ENCODE results near the gene AUTS2. TPM values are rescaled to one million over a fixed set of nuclear protein-coding genes. Genes with fewer than 3 reads are reported as not detected.

AUTS2 gene
- total RNA-seq, 4 donors from 2014 or later, result 29.8 to 114 (median 59.4) TPM

GRCh38 chr7:69989551-69989950 lies 391.3 kb downstream of the AUTS2 start:
- no peak for TF ChIP-seq POLR2AphosphoS5 (IDR thresholded peaks at IDR 0.05)
- no peak for TF ChIP-seq EP300 (IDR thresholded peaks at IDR 0.05; ENCODE audit: low read depth)
- TF ChIP-seq POLR2A (IDR thresholded peaks at IDR 0.05), result no peak
- no peak for TF ChIP-seq CTCF (IDR thresholded peaks at IDR 0.05)
- WGBS, 2 donors (ENCODE audit: low coverage in 1 of 2), result 91% methylated on average over 5 of the region's 5 CpGs; no CpG with 5 or more reads in 1 of the 2 donors
- intact Hi-C loops (cut with DNase I; ENCODE audit: low total_unique reads), result no loop called here

GRCh38 chr7:69992938-69993337 lies 394.7 kb downstream of the AUTS2 start:
- no peak overlapping the region for H3K27ac ChIP-seq
- no peaks in the 10 kb centered on the region for H3K4me1 ChIP-seq
- no peak for DNase-seq

More at GRCh38 chr7:69989551-69989950, 391.3 kb downstream of the AUTS2 start:
- H3K36me3 ChIP-seq, result no peaks in the 10 kb centered on the region
- in situ Hi-C loops (cut with MboI; ENCODE audit: low pct_ligation_motif_present in 1 of 4, low pct_unique_long_range_greater_than_20kb in 1 of 4, low sequenced_read_pairs in 3 of 4), result loop anchor here in 1 of 4 donors (25.0 kb wide), 1 partner anchor 102 kb away; no protein-coding TSS in a partner anchor
- H3K27ac ChIP-seq, result no peak overlapping the region
- H3K4me1 ChIP-seq, result no peaks in the 10 kb centered on the region
- H3K9me3 ChIP-seq, result no peaks in the 10 kb centered on the region
- no peaks in the 10 kb centered on the region for H3K27me3 ChIP-seq
- no peak for DNase-seq
- H3K4me3 ChIP-seq, result no peak overlapping the region

GRCh38 chr7:69994218-69994617 lies 395.9 kb downstream of the AUTS2 start:
- TF ChIP-seq POLR2A (IDR thresholded peaks at IDR 0.05) (no peak), CTCF (IDR thresholded peaks at IDR 0.05) (no peak), EP300 (IDR thresholded peaks at IDR 0.05; ENCODE audit: low read depth) (no peak), POLR2AphosphoS5 (IDR thresholded peaks at IDR 0.05) (no peak)
- WGBS, 2 donors (ENCODE audit: low coverage in 1 of 2), result 82 to 91% methylated on average over 1 of the region's 1 CpG
- in situ Hi-C loops (cut with MboI; ENCODE audit: low pct_ligation_motif_present in 1 of 4, low pct_unique_long_range_greater_than_20kb in 1 of 4, low sequenced_read_pairs in 3 of 4), result loop anchor here in 1 of 4 donors (25.0 kb wide), 1 partner anchor 107 kb away; no protein-coding TSS in a partner anchor

More at GRCh38 chr7:69992938-69993337, 394.7 kb downstream of the AUTS2 start:
- in situ Hi-C loops (cut with MboI; ENCODE audit: low pct_ligation_motif_present in 1 of 4, low pct_unique_long_range_greater_than_20kb in 1 of 4, low sequenced_read_pairs in 3 of 4), result loop anchor here in 1 of 4 donors (25.0 kb wide), 1 partner anchor 106 kb away; no protein-coding TSS in a partner anchor
- intact Hi-C loops (cut with DNase I; ENCODE audit: low total_unique reads), result no loop called here
- Histone ChIP-seq H3K36me3 (no peaks in the 10 kb centered on the region), H3K4me3 (no peak overlapping the region), H3K9me3 (no peaks in the 10 kb centered on the region), H3K27me3 (no peaks in the 10 kb centered on the region)
- no peak for TF ChIP-seq POLR2AphosphoS5 (IDR thresholded peaks at IDR 0.05)
- no peak for TF ChIP-seq CTCF (IDR thresholded peaks at IDR 0.05)
- no peak for TF ChIP-seq POLR2A (IDR thresholded peaks at IDR 0.05)
- no peak for TF ChIP-seq EP300 (IDR thresholded peaks at IDR 0.05; ENCODE audit: low read depth)
- WGBS, 2 donors (ENCODE audit: low coverage in 1 of 2), result 68% methylated on average over 4 of the region's 4 CpGs; no CpG with 5 or more reads in 1 of the 2 donors

GRCh38 chr7:69994886-69995542 lies 396.7 kb downstream of the AUTS2 start:
- in situ Hi-C loops (cut with MboI; ENCODE audit: low pct_ligation_motif_present in 1 of 4, low pct_unique_long_range_greater_than_20kb in 1 of 4, low sequenced_read_pairs in 3 of 4), result loop anchor here in 1 of 4 donors (25.0 kb wide), 1 partner anchor 108 kb away; no protein-coding TSS in a partner anchor

More at GRCh38 chr7:69994218-69994617, 395.9 kb downstream of the AUTS2 start:
- intact Hi-C loops (cut with DNase I; ENCODE audit: low total_unique reads), result no loop called here
- no peak for DNase-seq
- no peak overlapping the region for H3K27ac ChIP-seq
- H3K9me3 ChIP-seq, result no peaks in the 10 kb centered on the region
- no peak overlapping the region for H3K4me3 ChIP-seq
- H3K36me3 ChIP-seq, result no peaks in the 10 kb centered on the region
- H3K4me1 ChIP-seq, result no peaks in the 10 kb centered on the region
- no peaks in the 10 kb centered on the region for H3K27me3 ChIP-seq

More at GRCh38 chr7:69994886-69995542, 396.7 kb downstream of the AUTS2 start:
- H3K9me3 ChIP-seq, result no peaks in the 10 kb centered on the region
- intact Hi-C loops (cut with DNase I; ENCODE audit: low total_unique reads), result no loop called here
- 67 to 68% methylated on average over 5 to 7 of the region's 7 CpGs for WGBS, 2 donors (ENCODE audit: low coverage in 1 of 2)
- TF ChIP-seq EP300 (IDR thresholded peaks at IDR 0.05; ENCODE audit: low read depth), result no peak
- H3K4me3 ChIP-seq, result no peak overlapping the region
- no peaks in the 10 kb centered on the region for H3K36me3 ChIP-seq
- no peak overlapping the region for H3K27ac ChIP-seq
- no peaks in the 10 kb centered on the region for H3K27me3 ChIP-seq
- DNase-seq, result no peak
- no peaks in the 10 kb centered on the region for H3K4me1 ChIP-seq
